ENCODE measurements around the gene TRIM28.
A peak's percentile ranks its signal among the peaks of the same experiment; 100 is the strongest.
"Not testable (repeated sequence)": the region's sequence is repeated elsewhere in the genome, so short reads cannot be mapped to it uniquely, and the experiment has no call there.

TRIM28 gene

GRCh38 chr19:58519355-58520256, 24.3 kb upstream of the TRIM28 start, which contains the start of gene ZBTB45:
TSS of gene ZBTB45 (minus strand) at chr19:58519810. CDS start at chr19:58517673, 2,137 bp downstream.
- peak; percentile 90 for DNase-seq

- no peak for DNase-seq
Observed at GRCh38 chr19:58520257-58520599, 23.6 kb upstream of the TRIM28 start.

- DNase-seq: no peak
Observed at GRCh38 chr19:58521651-58522050, 22.2 kb upstream of the TRIM28 start.

GRCh38 chr19:58522709-58523108, 21.2 kb upstream of the TRIM28 start:
- DNase-seq: no peak

DNA sequence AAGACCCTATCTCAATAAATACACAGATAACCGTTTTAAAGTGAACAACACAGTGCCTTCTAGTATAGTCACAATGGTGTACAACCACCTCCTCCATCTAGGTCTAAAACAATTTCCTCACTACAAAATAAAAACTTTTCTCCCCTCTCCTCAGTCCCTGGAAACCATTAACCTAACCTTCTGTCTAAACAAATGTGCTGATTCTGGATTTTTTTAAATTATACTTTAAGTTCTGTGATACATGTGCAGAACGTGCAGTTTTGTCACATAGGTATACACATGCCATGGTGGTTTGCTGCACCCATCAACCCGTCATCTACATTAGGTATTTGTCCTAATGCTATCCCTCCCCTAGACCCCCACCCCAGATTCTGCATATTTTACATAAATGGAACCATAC, 14.5 kb upstream of the TRIM28 start:
- DNase-seq: no peak

DNA sequence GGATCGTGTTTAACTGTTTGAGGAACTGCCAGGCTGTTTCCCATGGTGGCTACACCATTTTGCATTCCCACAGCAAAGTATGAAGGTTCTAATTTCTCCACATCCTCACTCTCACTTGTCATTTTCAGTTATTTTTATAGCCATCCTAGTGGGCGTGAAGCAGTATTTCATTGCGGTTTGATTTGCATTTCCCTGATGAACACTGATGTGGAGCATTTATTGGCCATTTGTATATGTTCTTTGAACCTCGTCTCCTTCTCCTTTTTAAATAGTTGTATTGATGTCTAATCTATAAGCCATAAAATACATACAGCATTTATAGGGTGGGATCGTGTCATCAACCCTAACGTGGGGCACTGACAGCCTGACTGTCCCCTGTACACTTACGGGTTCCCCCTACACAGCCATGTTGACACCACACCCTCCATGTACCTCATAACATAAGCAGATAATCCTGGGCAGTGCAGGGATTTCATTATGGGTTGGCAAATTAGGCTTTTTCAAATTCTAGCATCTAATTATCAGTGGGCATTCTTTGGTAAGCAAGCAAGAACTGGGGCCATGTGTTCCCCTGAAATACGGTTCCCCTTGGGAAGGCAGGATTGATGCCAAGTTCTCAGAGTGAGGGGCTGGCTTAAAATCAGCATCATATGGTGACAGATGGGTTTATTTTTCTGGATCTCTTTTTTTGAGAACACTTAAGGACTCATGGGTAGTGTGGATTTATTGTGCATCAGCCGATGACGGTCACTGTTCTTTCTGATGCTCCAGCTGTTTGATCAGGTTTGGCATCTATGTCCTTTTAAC, 12.6 kb upstream of the TRIM28 start:
- no peak for DNase-seq

DNA sequence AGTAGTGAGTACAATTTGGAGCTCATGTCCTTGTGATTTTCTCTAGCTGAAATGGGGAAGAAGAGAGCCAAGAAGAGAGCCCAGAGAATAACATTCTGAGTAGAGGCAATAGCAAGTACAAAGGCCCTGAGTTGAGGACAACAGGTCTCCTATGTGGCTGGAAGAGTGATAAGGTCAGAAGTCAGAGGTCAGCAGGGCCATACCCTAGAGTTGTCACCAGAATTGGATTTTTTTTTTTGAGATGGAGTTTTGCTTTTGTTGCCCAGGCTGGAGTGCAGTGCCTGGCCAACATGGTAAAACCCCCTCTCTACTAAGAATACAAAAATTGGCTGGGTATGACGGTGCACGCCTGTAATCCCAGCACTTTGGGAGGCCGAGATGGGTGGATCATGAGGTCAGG, 8.0 kb upstream of the TRIM28 start:
- no peak for DNase-seq

- no peak for DNase-seq
Observed at GRCh38 chr19:58536852-58537798, 6.7 kb upstream of the TRIM28 start.

- no peak for DNase-seq
Observed at GRCh38 chr19:58538257-58539168, 5.4 kb upstream of the TRIM28 start.

DNA sequence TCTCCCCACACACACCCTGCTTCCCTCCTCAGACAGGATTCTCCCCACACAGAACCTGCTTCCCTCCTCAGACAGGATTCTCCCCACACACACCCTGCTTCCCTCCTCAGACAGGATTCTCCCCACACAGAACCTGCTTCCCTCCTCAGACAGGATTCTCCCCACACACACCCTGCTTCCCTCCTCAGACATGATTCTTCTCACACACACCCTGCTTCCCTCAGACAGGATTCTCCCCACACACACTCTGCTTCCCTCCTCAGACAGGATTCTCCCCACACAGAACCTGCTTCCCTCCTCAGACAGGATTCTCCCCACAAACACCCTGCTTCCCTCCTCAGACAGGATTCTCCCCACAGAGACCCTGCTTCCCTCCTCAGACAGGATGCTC, 4.7 kb upstream of the TRIM28 start:
- DNase-seq: not testable (repeated sequence)

DNA sequence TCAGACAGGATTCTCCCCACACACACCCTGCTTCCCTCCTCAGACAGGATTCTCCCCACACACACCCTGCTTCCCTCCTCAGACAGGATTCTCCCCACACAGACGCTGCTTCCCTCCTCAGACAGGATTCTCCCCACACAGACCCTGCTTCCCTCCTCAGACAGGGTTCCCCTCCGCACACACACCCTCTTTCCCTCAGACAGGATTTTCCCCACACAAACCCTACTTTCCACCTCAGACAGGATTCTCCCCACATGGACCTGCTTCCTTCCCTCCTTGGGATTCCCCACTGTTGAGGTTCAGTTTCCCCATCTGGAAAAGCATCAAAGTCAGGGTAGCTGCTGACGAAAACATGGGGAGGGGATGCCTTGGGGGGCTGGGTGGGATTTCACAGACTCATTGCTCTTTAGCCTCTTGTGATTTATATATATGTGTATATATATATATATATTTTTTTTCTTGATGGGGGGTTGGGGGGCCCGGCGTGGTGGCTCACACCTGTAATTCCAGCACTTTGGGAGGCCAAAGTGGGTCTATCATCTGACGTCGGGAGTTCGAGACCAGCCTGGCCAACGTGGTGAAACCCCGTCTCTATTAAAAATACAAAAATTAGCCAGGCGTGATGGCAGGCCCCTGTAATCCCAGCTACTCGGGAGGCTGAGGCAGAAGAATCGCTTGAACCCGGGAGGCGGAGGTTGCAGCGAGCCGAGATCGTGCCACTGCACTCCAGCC, 1.1 kb upstream of the TRIM28 start:
- DNase-seq: not testable (repeated sequence)

DNA sequence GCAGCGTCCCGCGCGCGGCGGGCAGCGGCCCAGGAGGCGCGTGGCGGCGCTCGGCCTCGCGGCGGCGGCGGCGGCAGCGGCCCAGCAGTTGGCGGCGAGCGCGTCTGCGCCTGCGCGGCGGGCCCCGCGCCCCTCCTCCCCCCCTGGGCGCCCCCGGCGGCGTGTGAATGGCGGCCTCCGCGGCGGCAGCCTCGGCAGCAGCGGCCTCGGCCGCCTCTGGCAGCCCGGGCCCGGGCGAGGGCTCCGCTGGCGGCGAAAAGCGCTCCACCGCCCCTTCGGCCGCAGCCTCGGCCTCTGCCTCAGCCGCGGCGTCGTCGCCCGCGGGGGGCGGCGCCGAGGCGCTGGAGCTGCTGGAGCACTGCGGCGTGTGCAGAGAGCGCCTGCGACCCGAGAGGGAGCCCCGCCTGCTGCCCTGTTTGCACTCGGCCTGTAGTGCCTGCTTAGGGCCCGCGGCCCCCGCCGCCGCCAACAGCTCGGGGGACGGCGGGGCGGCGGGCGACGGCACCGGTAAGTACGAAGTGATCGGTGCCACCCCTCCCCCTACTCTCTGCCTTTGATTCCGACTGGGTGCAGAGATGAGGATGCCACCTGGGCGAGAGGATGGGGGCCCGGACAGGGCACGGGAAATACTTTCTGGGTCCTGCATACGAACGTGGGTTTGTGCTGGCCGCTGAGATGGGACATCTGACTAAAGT, 874 bp downstream of the TRIM28 start:
- DNase-seq: no peak

DNA sequence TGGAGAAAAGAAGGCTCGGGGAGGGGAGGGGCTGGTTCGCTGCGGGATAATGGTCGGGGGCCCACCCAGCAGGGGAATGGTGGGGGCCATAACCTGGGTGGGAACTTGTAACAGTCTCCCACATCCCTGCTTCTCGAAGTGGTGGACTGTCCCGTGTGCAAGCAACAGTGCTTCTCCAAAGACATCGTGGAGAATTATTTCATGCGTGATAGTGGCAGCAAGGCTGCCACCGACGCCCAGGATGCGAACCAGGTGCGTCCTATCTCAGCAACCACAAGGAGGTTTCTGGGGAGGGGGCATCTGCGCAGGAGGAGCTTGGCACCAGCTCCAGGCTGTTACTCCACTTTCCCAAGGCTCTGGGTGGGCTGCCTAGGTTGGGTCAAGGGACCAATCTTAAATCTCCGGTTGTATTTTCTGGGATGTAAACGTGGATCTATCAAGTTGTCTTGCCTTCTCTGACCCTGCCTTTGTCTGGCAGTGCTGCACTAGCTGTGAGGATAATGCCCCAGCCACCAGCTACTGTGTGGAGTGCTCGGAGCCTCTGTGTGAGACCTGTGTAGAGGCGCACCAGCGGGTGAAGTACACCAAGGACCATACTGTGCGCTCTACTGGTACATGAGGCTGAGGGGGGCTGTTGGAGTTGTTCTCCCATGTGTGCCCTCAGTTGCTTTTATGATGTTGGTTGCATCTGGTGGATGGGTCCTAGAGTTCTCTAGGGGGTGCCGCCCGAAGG, 1.6 kb downstream of the TRIM28 start:
- no peak for DNase-seq

- DNase-seq: no peak
Observed at GRCh38 chr19:58546019-58546530, 2.2 kb downstream of the TRIM28 start.

DNA sequence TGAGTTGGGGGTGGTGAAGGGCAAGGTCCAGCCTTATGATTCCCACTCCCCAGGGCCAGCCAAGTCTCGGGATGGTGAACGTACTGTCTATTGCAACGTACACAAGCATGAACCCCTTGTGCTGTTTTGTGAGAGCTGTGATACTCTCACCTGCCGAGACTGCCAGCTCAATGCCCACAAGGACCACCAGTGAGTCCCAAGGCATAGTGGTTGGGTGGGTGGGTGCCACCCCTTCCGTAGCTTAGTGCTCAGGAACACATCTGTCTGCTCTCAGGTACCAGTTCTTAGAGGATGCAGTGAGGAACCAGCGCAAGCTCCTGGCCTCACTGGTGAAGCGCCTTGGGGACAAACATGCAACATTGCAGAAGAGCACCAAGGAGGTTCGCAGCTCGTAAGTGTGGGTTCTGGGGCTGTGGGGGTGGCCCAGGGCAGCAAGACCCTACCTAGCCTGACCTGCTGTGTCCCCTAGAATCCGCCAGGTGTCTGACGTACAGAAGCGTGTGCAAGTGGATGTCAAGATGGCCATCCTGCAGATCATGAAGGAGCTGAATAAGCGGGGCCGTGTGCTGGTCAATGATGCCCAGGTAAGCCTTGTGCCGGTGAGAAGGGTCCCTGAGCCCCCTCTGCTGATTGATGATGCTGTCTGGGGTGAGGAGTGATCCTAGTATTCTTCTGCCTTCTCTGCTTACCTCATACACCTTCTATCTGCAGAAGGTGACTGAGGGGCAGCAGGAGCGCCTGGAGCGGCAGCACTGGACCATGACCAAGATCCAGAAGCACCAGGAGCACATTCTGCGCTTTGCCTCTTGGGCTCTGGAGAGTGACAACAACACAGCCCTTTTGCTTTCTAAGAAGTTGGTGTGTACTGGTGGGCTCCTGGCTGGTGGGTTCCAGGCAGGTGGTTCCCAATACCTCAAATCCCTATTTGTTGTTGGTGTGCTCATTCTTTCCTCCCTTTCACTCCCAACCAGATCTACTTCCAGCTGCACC, 3.8 kb downstream of the TRIM28 start:
- no peak for DNase-seq

GRCh38 chr19:58548859-58549663, 5.2 kb downstream of the TRIM28 start:
- no peak for DNase-seq

- DNase-seq: no peak
Observed at GRCh38 chr19:58549664-58550361, 5.9 kb downstream of the TRIM28 start.

Measured in NCI-H1092 (cell line).